ENCODE data around the gene MYO7A.

DNA sequence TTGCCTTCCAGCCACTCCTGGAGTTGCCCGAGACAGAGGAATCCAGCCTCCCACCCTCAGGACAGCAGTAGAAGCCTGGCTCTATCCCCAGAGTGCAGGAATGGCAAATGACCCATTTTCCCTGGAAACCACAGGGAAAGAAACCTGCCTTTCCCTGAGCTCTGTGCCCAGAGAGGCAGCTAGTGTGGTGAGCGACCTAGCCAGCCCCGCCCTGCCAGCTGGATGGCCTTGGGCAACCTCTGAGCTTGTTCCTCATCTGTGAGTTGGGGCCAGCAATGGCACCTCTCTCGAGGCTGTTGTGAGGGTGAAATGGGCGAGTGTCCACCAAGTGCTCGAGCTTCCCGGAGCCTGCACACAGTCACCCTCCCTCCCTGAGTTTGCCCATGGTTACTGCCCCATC is 21.7 kb upstream of the MYO7A start:
- TF ChIP-seq, protein P1, sequence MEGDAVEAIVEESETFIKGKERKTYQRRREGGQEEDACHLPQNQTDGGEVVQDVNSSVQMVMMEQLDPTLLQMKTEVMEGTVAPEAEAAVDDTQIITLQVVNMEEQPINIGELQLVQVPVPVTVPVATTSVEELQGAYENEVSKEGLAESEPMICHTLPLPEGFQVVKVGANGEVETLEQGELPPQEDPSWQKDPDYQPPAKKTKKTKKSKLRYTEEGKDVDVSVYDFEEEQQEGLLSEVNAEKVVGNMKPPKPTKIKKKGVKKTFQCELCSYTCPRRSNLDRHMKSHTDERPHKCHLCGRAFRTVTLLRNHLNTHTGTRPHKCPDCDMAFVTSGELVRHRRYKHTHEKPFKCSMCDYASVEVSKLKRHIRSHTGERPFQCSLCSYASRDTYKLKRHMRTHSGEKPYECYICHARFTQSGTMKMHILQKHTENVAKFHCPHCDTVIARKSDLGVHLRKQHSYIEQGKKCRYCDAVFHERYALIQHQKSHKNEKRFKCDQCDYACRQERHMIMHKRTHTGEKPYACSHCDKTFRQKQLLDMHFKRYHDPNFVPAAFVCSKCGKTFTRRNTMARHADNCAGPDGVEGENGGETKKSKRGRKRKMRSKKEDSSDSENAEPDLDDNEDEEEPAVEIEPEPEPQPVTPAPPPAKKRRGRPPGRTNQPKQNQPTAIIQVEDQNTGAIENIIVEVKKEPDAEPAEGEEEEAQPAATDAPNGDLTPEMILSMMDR (IDR thresholded peaks at IDR 0.05; ENCODE audit: low read length) = no peak
- TF ChIP-seq EZH2 (IDR thresholded peaks at IDR 0.05; ENCODE audit: borderline replicate concordance, low read length) = no peak

Data from OCI-LY1 (cell line).